HepG2 (cell line): ENCODE data around the gene OVCA2. TPM values are rescaled to one million over a fixed set of nuclear protein-coding genes. Genes with fewer than 3 reads are reported as not detected.

ENCODE experiments used
- BRCA1 ChIP-seq: sonication (generic); formaldehyde crosslinking; IDR thresholded peaks from 2 replicates; pipeline ENCODE4 v1.4.0; 2020; ENCODE audit warnings: missing genetic modification reagents
- CERS6 ChIP-seq: sonication (generic); formaldehyde crosslinking; IDR thresholded peaks from 2 replicates; pipeline ENCODE4 v1.5.0; 2020; ENCODE audit warnings: missing genetic modification reagents
- FOXM1 ChIP-seq: sonication (generic); formaldehyde crosslinking; IDR thresholded peaks from 2 replicates; pipeline ENCODE4 v1.5.0; 2020; ENCODE audit warnings: missing genetic modification reagents
- HMGXB3 ChIP-seq: sonication (generic); formaldehyde crosslinking; IDR thresholded peaks from 2 replicates; pipeline ENCODE4 v1.4.0; 2020; ENCODE audit warnings: missing genetic modification reagents, borderline replicate concordance
- KDM6A ChIP-seq: IDR thresholded peaks from 2 replicates; pipeline ENCODE4 v1.6.1; 2016; ENCODE audit warnings: low read depth
- MTA1 ChIP-seq: sonication (generic); formaldehyde crosslinking; IDR thresholded peaks from 2 replicates; pipeline ENCODE4 v1.4.0; 2020; ENCODE audit warnings: missing genetic modification reagents, mild to moderate bottlenecking, borderline replicate concordance
- NR2F2 ChIP-seq: IDR thresholded peaks from 2 replicates; pipeline ENCODE4 v1.6.1; 2012; ENCODE audit warnings: low read depth, inconsistent platforms, borderline replicate concordance
- RARA ChIP-seq: IDR thresholded peaks from 2 replicates; pipeline ENCODE4 v1.6.1; 2016; ENCODE audit warnings: missing genetic modification reagents, missing compliant biosample characterization
- SMAD1 ChIP-seq: sonication (generic); formaldehyde crosslinking; IDR thresholded peaks from 2 replicates; pipeline ENCODE4 v1.4.0; 2020; ENCODE audit warnings: missing genetic modification reagents, low read depth, mild to moderate bottlenecking, borderline replicate concordance
- SMARCC2 ChIP-seq: fragments of 450-650 bp; IDR thresholded peaks from 2 replicates; pipeline ENCODE4 v1.6.1; 2017; ENCODE audit warnings: antibody characterized with exemption, mild to moderate bottlenecking
- SMC3 ChIP-seq: IDR thresholded peaks from 2 replicates; pipeline ENCODE4 v1.6.1; 2011; ENCODE audit warnings: low read length, improper control_type of control experiment
- SP1 ChIP-seq, 2 experiments: fragments of 450-650 bp in 1 of 2; sonication (generic) in 1 of 2; formaldehyde crosslinking in 1 of 2; IDR thresholded peaks; 2 replicates each; pipeline versions ENCODE4 v1.4.0 to v1.6.1; 2016 to 2020; ENCODE audit warnings: missing genetic modification reagents in 1 of 2
- SP5 ChIP-seq: IDR thresholded peaks from 2 replicates; pipeline ENCODE4 v1.6.1; 2016; ENCODE audit warnings: low read depth, borderline replicate concordance
- TERF1 ChIP-seq: sonication (generic); formaldehyde crosslinking; IDR thresholded peaks from 2 replicates; pipeline ENCODE4 v1.8.0; 2022; ENCODE audit warnings: mild to moderate bottlenecking, missing genetic modification reagents, moderate library complexity
- ZBTB4 ChIP-seq: sonication (generic); formaldehyde crosslinking; IDR thresholded peaks from 2 replicates; pipeline ENCODE4 v1.4.0; 2020; ENCODE audit warnings: missing genetic modification reagents, mild to moderate bottlenecking, borderline replicate concordance
- ZNF138 ChIP-seq: sonication (generic); formaldehyde crosslinking; IDR thresholded peaks from 2 replicates; pipeline ENCODE4 v1.5.0; 2020; ENCODE audit warnings: mild to moderate bottlenecking, low read depth, missing genetic modification reagents
- ZNF335 ChIP-seq: sonication (generic); formaldehyde crosslinking; IDR thresholded peaks from 2 replicates; pipeline ENCODE4 v1.4.0; 2020; ENCODE audit warnings: missing genetic modification reagents
- ZNF337 ChIP-seq: sonication (generic); formaldehyde crosslinking; IDR thresholded peaks from 2 replicates; pipeline ENCODE4 v1.5.1; 2020; ENCODE audit warnings: missing genetic modification reagents, low read depth, mild to moderate bottlenecking, borderline replicate concordance
- ZNF605 ChIP-seq: sonication (generic); formaldehyde crosslinking; IDR thresholded peaks from 2 replicates; pipeline ENCODE4 v1.8.0; 2022; ENCODE audit warnings: mild to moderate bottlenecking, missing genetic modification reagents
- ZNF629 ChIP-seq: sonication (generic); formaldehyde crosslinking; conservative IDR thresholded peaks from 2 replicates; pipeline ENCODE4 v1.5.0; 2020; ENCODE audit warnings: missing genetic modification reagents
- ZNF737 ChIP-seq: sonication (generic); formaldehyde crosslinking; IDR thresholded peaks from 2 replicates; pipeline ENCODE4 v1.5.0; 2020; ENCODE audit warnings: missing genetic modification reagents, mild to moderate bottlenecking, borderline replicate concordance
- polyA plus RNA-seq, 8 experiments: library from polyadenylated mRNA; depleted of rRNA in 3 of 8; stranded (reverse) in 7 of 8; unstranded in 1 of 8; fragments of >200 nt; fragmentation: Illumina TruSeq in 4 of 8; extraction: Trizol in 4 of 8; gene quantifications; 2 replicates each; pipeline versions ENCODE4 v1.2.1 to v1.2.3, GENCODE V29; 2011 to 2016; ENCODE audit warnings: low read depth in 4 of 8, missing spikeins in 1 of 8, mixed read lengths in 1 of 8; ENCODE audit not compliant: insufficient read depth in 1 of 8
- total RNA-seq, 5 experiments: library from RNA; depleted of rRNA; stranded (reverse); fragments of >200 nt; fragmentation: Illumina TruSeq; extraction: Trizol; gene quantifications; 2 replicates each; pipeline ENCODE4 v1.2.3, GENCODE V29; 2016; ENCODE audit warnings: low read depth in 1 of 5

OVCA2 gene
- total and polyA plus RNA-seq, 2 of the 13 experiments (the other 11 are each of a cell fraction or from before 2014, with no cell fraction given), result 23.7 to 28.2 TPM

- no peak for TF ChIP-seq HMGXB3 (CRISPR knock-in tag)
- TF ChIP-seq ZNF138 (CRISPR knock-in tag), result no peak
- TF ChIP-seq CERS6 (CRISPR knock-in tag), result no peak
- peak; percentile 89; the same call in 1 of the 2 replicates for TF ChIP-seq ZNF605 (CRISPR knock-in tag)
- TF ChIP-seq SMAD1, result no peak
- no peak for TF ChIP-seq SMC3
- TF ChIP-seq SP1 (IDR thresholded peaks at IDR 0.05), result no peak
- TF ChIP-seq SP1 (CRISPR knock-in tag; IDR thresholded peaks at IDR 0.05), result no peak
- 0 out of 2 replicates have a peak, but pooled peaks have one; percentile 61 for TF ChIP-seq ZBTB4
- TF ChIP-seq SMARCC2, result no peak
- TF ChIP-seq TERF1 (CRISPR knock-in tag), result no peak
- TF ChIP-seq BRCA1 (CRISPR knock-in tag), result no peak
- no peak for TF ChIP-seq FOXM1 (CRISPR knock-in tag)
- TF ChIP-seq ZNF337 (CRISPR knock-in tag), result no peak
- TF ChIP-seq SP5, result no peak
- TF ChIP-seq NR2F2, result 0 out of 2 replicates have a peak, but pooled peaks have one; percentile 12
- TF ChIP-seq ZNF629 (CRISPR knock-in tag), result 0 out of 2 replicates have a peak, but pooled peaks have one; percentile 6
- no peak for TF ChIP-seq ZNF335 (CRISPR knock-in tag)
- TF ChIP-seq ZNF737 (CRISPR knock-in tag), result no peak
- TF ChIP-seq KDM6A (CRISPR knock-in tag), result no peak
- TF ChIP-seq RARA (CRISPR knock-in tag), result no peak
- 0 out of 2 replicates have a peak, but pooled peaks have one; percentile 32 for TF ChIP-seq MTA1 (CRISPR knock-in tag)
Measured at GRCh38 chr17:1995321-1995892, 46.4 kb upstream of the OVCA2 start (continued).
